Heart left ventricle (tissue), 16 donors: ENCODE results near the gene ERC1. TPM values are rescaled to one million over a fixed set of nuclear protein-coding genes. Genes with fewer than 3 reads are reported as not detected.
A peak's percentile ranks its signal among the peaks of the same experiment; 100 is the strongest.

ENCODE experiments used
- ATAC-seq, 4 donors: fragments of 200-7000 bp; cut with Tn5 transposase; one replicate each; pipeline ENCODE4 v1.9.1; 2020 to 2022; ENCODE audit warnings: moderate library complexity in 4 of 4, mild to moderate bottlenecking in 3 of 4, moderate number of reproducible peaks in 1 of 4
- DNase-seq, 5 donors: peaks; one replicate each; pipeline ENCODE4 v3.0.0-alpha.2; 2020
- H3K27ac ChIP-seq, 12 donors: fragments of 200-600 bp; sonication (generic) in 4 of 12; one replicate each; pipeline versions ENCODE4 v1.5.0 to v1.8.0; 2016 to 2022; ENCODE audit warnings: mild to moderate bottlenecking in 2 of 12
- H3K27me3 ChIP-seq, 9 donors: fragments of 200-600 bp; sonication (generic) in 2 of 9; one replicate each; pipeline versions ENCODE4 v1.5.1 to v1.8.0; 2016 to 2022; ENCODE audit warnings: mild to moderate bottlenecking in 3 of 9
- H3K36me3 ChIP-seq, 9 donors: fragments of 200-600 bp; sonication (generic) in 2 of 9; one replicate each; pipeline versions ENCODE4 v1.5.0 to v1.8.0; 2018 to 2022; ENCODE audit warnings: mild to moderate bottlenecking in 2 of 9
- H3K4me1 ChIP-seq, 12 donors: fragments of 200-600 bp; sonication (generic) in 4 of 12; one replicate each; pipeline versions ENCODE4 v1.5.0 to v1.8.0; 2016 to 2022; ENCODE audit warnings: mild to moderate bottlenecking in 3 of 12
- H3K4me3 ChIP-seq, 12 donors: fragments of 200-600 bp; sonication (generic) in 4 of 12; one replicate each; pipeline versions ENCODE4 v1.5.0 to v1.8.0; 2017 to 2022; ENCODE audit warnings: mild to moderate bottlenecking in 9 of 12, moderate library complexity in 4 of 12
- H3K9me3 ChIP-seq, 12 donors: fragments of 200-600 bp; sonication (generic) in 4 of 12; one replicate each; pipeline versions ENCODE4 v1.5.0 to v1.8.0; 2016 to 2022; ENCODE audit warnings: mild to moderate bottlenecking in 1 of 12
- POLR2A ChIP-seq, 2 donors: fragments of 450-650 bp; IDR thresholded peaks; one replicate each; pipeline ENCODE4 v1.6.1; 2017; ENCODE audit warnings: antibody characterized with exemption in 2 of 2, mild to moderate bottlenecking in 2 of 2, moderate library complexity in 2 of 2
- WGBS, 4 donors: extraction: QIAGEN DNeasy Blood & Tissue Kit in 2 of 4; methylation state at CpG; one replicate each; pipeline versions ENCODE4 v1.1.5 to v1.1.7; 2013 to 2018; 5-methylcytosine and 5-hydroxymethylcytosine counted together
- intact Hi-C, 10 donors: fragments of 100-400 bp; cut with DNase I; formaldehyde crosslinking; loops; one replicate each; pipeline versions ENCODE4 v1.11.1 to v1.14.2; 2022
- polyA plus RNA-seq, 2 donors: library from polyadenylated mRNA; stranded (reverse); fragments of 200-250 nt; gene quantifications; one replicate each; pipeline ENCODE4 v1.2.3, GENCODE V29; 2013
- total RNA-seq, 9 donors: library from RNA; depleted of rRNA in 2 of 9; stranded (reverse); fragments of >200 nt in 2 of 9; fragmentation: NEBNext Ultra II Directional in 3 of 9; extraction: Animal tissue kit (Norgen Biotek cat#: 25700) in 3 of 9; gene quantifications; one replicate each; pipeline versions ENCODE4 v1.1.0 to v1.2.4, GENCODE V29; 2016 to 2023
- TF ChIP-seq, protein P1 (sequence below), 12 donors: fragments of 200-600 bp; sonication (generic) in 4 of 12; IDR thresholded peaks; one replicate each; pipeline versions ENCODE4 v1.5.0 to v1.8.0; 2018 to 2022; ENCODE audit warnings: antibody characterized with exemption in 12 of 12, mild to moderate bottlenecking in 5 of 12
- donor health status: ischemic (EF 13 %, LVEDD 7.1; RV severe dilation, severe dysfunction).
- donor health status: healthy with polysubstance abuse.
- donor health status: DM: no; HTN: yes; CAD: no.
- donor health status: DM: no; HTN: no; CAD: no.
- donor health status: ischemic (EF 25% LVEDD 6.9; RV normal size, moderate dysfunction).
- donor health status: ischemic (EF 25% LVEDD 5.7; RV mildly dilated, moderate dysfunction).
- donor health status: healthy.
- donor health status: DM: yes; HTN: yes; CAD: no.
- donor health status: ischemic (EF 35%, LVEDD 5.7; RV mildly dilated, moderate dysfunction).
- donor health status: nonischemic (EF 11% LVEDD 7.7; RV severe dilation, severe dysfunction).
- donor health status: DM: yes; HTN: yes; CAD: no.
- donor health status: PGD.
- donor health status: ischemic (EF 29% LVEDD 5.4; RV normal size, mild dysfunction).
- donor health status: nonischemic (EF 23%, LVEDD 6.1; RV moderate dilation, normal function).

ERC1 gene
- total and polyA plus RNA-seq, 11 donors = 13.5 to 84.0 (median 47.9) TPM

DNA sequence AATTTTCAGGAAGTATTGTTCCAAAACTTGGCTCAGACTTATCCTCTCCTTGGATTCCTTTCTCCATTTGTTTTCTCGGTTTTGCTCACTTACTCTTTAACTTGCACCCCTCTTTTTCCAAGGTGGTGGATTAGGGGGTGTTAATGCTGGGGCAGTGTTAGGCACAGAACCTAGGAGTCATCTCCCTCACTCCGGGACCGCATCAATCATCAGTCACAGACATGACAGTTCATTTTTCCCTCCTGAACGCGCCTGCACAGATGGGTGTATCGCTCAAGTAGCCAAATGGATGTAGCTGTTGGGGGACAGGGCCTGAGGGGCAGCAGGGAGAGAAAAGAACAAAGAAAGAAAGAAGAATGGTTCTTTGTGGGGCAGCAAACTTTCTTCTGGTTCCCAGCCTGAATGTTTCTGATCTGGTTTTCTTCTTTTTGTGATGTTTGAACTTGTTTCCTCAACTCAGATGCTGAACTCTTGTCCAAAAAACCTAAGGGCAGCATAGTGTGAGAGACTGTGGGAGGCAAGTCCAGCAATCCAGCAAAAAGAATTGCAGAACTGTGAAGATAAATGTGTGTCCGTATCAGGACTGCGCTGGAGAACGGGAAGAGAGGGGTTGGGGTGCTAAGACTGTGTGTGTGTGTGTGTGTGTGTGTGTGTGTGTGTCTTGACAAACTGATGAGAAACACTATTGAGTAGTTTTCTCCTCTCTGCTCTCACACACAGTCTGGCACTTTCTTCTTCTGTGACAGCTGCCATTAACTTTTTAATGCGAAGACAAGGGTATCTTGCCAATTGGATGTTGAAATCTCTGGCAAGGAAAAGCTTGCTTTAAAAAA, 472.3 kb downstream of the ERC1 start:
- Histone ChIP-seq H3K27ac (no peak overlapping the region), H3K4me1 (peaks cover 0 to 14% (median 0%) of the 10 kb centered on the region in 12 donors), H3K4me3 (no peak overlapping the region), H3K9me3 (no peaks in the 10 kb centered on the region), H3K27me3 (no peaks in the 10 kb centered on the region), H3K36me3 (peaks cover 0 to 12% (median 0%) of the 10 kb centered on the region in 9 donors)
- TF ChIP-seq, protein P1, sequence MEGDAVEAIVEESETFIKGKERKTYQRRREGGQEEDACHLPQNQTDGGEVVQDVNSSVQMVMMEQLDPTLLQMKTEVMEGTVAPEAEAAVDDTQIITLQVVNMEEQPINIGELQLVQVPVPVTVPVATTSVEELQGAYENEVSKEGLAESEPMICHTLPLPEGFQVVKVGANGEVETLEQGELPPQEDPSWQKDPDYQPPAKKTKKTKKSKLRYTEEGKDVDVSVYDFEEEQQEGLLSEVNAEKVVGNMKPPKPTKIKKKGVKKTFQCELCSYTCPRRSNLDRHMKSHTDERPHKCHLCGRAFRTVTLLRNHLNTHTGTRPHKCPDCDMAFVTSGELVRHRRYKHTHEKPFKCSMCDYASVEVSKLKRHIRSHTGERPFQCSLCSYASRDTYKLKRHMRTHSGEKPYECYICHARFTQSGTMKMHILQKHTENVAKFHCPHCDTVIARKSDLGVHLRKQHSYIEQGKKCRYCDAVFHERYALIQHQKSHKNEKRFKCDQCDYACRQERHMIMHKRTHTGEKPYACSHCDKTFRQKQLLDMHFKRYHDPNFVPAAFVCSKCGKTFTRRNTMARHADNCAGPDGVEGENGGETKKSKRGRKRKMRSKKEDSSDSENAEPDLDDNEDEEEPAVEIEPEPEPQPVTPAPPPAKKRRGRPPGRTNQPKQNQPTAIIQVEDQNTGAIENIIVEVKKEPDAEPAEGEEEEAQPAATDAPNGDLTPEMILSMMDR (IDR thresholded peaks at IDR 0.05) = no peak
- TF ChIP-seq POLR2A (IDR thresholded peaks at IDR 0.05) = no peak
- intact Hi-C loops = no loop called here
- no peak for DNase-seq
- WGBS, 4 donors = 77 to 79% (median 78%) methylated on average over 10 of the region's 10 CpGs
- peak in 2 of 4 donors; percentile 30 to 46 for ATAC-seq

DNA sequence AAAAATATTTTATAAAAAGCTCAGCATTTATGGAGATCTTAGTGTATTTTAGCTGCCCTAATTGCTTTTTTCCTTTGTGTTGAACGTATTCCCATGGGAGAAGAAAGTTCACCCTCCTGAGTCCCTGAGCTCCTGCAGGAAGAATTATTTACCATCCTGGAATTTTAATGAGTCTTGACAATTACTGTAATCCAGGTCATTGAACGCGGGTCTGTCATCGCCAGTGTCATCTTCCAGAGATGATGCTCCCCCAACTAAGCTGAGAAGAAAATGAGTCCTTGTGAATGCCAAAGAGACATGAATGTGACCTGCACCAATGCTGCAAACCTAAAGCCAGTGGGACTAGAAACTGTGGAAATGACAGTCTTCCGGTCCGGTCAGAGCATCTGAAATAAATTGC, 473.9 kb downstream of the ERC1 start:
- ATAC-seq (no peak), DNase-seq (no peak)
- H3K4me3 ChIP-seq = no peak overlapping the region
- peaks cover 0 to 23% (median 11%) of the 10 kb centered on the region in 12 donors for H3K4me1 ChIP-seq
- 93 to 96% (median 94%) methylated on average over 6 of the region's 6 CpGs for WGBS, 4 donors
- intact Hi-C loops = no loop called here
- H3K27ac ChIP-seq = no peak overlapping the region
- peaks cover 0 to 12% (median 0%) of the 10 kb centered on the region in 9 donors for H3K36me3 ChIP-seq
- H3K27me3 ChIP-seq = no peaks in the 10 kb centered on the region
- TF ChIP-seq, protein P1 (IDR thresholded peaks at IDR 0.05) = no peak
- TF ChIP-seq POLR2A (IDR thresholded peaks at IDR 0.05) = no peak
- no peaks in the 10 kb centered on the region for H3K9me3 ChIP-seq

DNA sequence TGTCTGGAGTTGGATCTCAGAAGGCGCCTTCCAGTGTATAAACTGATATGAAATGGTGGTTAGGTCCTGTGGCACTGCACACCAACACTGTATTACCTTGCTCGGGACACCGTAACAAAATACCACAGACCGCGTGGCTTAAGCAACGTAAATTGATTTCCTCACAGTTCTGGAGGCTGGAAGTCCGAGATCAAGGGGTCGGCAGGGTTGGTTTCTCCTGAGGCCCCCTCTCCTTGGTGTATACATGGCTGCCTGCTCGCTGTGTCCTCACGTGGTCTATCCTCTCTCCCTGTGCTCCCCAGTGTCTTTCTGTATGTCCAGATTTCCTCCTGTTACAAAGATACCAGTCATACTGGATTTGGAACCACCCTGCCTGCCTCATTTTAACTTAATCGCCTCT, 475.0 kb downstream of the ERC1 start:
- H3K36me3 ChIP-seq = peaks cover 0 to 12% (median 3%) of the 10 kb centered on the region in 9 donors
- TF ChIP-seq, protein P1 (IDR thresholded peaks at IDR 0.05) = no peak
- TF ChIP-seq POLR2A (IDR thresholded peaks at IDR 0.05) = no peak
- intact Hi-C loops = no loop called here
- no peak overlapping the region for H3K27ac ChIP-seq
- ATAC-seq (no peak), DNase-seq (no peak)
- H3K4me1 ChIP-seq = peaks cover 0 to 29% (median 16%) of the 10 kb centered on the region in 12 donors
- WGBS, 4 donors = 97 to 99% (median 98%) methylated on average over 11 of the region's 11 CpGs
- H3K4me3 ChIP-seq = no peak overlapping the region
- no peaks in the 10 kb centered on the region for H3K27me3 ChIP-seq
- H3K9me3 ChIP-seq = no peaks in the 10 kb centered on the region

DNA sequence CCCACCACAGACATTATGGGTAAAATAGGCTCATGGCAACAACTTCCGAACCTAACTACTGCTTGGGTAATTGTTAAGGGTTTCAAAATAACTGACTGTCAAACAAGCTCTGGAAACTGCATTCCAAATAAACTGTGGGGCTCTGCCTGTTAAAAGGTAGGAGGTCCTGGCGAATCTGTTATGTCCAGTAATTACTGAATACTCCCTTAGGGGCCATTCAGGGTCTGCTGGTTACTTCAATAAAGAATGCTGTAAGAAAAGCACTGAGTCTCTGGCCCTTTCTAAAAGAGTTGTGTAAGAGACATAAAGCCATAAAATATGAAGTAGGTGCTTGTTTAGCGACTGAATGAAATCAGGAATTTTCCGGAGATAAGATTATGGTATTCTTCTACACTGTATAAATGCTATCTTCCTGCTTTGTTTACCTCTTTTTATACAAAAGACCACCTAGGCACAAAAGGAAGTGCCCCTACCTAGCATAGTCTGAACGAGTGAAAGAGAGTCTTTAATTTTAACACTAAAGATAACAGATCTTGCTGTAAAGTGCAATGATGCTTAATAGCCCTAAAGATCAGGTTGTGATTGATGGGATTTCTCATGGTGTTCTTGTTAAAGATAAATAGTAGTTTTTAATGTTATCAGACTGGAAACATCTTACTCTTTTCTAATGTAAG, 475.6 kb downstream of the ERC1 start:
- Histone ChIP-seq H3K4me3 (no peak overlapping the region), H3K36me3 (peaks cover 0 to 12% (median 3%) of the 10 kb centered on the region in 9 donors), H3K27me3 (no peaks in the 10 kb centered on the region), H3K27ac (no peak overlapping the region), H3K4me1 (peaks cover 0 to 31% (median 16%) of the 10 kb centered on the region in 12 donors), H3K9me3 (no peaks in the 10 kb centered on the region)
- ATAC-seq (no peak), DNase-seq (no peak)
- intact Hi-C loops = no loop called here
- 85 to 91% (median 88%) methylated on average over 5 of the region's 5 CpGs for WGBS, 4 donors
- TF ChIP-seq POLR2A (IDR thresholded peaks at IDR 0.05) = no peak
- TF ChIP-seq, protein P1 (IDR thresholded peaks at IDR 0.05) = no peak
